ENCODE results near the gene ZNF891. TPM values are rescaled to one million over a fixed set of nuclear protein-coding genes. Genes with fewer than 3 reads are reported as not detected.
A peak's percentile ranks its signal among the peaks of the same experiment; 100 is the strongest.

ZNF891 gene
- total and polyA plus RNA-seq, 2 of the 13 experiments (the other 11 are each of a cell fraction or from before 2014, with no cell fraction given): 1.3 to 2.1 TPM

DNA sequence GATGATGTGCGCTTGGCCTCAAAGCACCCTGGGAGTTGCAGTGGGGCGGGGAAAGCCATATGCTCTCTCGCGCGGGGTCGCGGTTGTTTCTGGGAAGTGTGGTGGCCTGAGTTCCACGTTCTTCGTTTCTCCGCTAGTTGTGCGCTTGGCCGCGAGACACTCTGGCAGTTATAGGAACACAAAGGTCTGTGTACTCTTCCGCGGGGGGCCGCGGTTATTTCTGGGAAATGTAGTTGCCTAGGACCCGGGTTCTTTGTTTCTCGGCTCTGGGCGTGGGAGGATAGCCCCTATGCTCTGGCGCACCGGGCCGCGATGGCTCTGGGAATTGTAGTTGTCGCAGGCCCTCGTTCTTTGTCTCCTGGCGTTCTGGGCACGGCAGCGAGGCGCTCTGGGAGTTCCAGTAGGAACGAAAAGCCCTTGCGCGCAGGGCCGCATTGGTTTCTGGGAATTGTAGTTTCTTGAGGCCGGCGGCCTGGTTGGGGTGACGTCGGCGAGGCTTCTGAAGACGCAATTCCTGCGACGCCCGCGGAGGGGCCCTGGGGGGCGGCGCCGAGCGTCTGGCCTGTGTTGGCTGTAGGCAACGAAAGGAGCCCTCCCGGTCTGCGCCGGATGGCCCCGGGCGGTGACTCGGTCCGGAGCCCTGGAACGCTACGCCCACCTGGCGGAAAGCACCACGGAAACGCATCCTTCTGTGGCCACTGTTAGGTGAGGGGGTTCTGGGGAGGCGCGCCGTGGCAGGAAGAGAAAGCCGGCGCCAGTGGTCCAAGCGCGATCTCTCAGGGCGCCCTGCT lies 49.5 kb downstream of the ZNF891 start, which contains the start of gene ZNF140 (continued):
- TF ChIP-seq HNRNPK (IDR thresholded peaks at IDR 0.05; ENCODE audit: low read depth, low read length, poor library complexity, severe bottlenecking) (no peak), ZNF317 (CRISPR knock-in tag; IDR thresholded peaks at IDR 0.05) (no peak), MBNL3 (CRISPR knock-in tag; conservative IDR thresholded peaks at IDR 0.05) (no peak), ZNF713 (CRISPR knock-in tag; IDR thresholded peaks at IDR 0.05) (0 out of 2 replicates have a peak, but pooled peaks have one; percentile 52), KAT2B (IDR thresholded peaks at IDR 0.05; ENCODE audit: borderline replicate concordance, low read depth, low read length) (no peak), CHD2 (IDR thresholded peaks at IDR 0.05; ENCODE audit: low read depth, low read length) (peak; percentile 75; the same call in 1 of the 2 replicates), ZNF10 (CRISPR knock-in tag; IDR thresholded peaks at IDR 0.05; ENCODE audit: borderline replicate concordance, low read depth) (no peak), ATM (IDR thresholded peaks at IDR 0.05; ENCODE audit: borderline replicate concordance) (no peak), FIP1L1 (IDR thresholded peaks at IDR 0.05; ENCODE audit: borderline replicate concordance, insufficient read depth, low read depth, low read length) (no peak), KDM3A (CRISPR knock-in tag; IDR thresholded peaks at IDR 0.05; ENCODE audit: low read depth) (no peak; the same call in 1 of the 2 replicates), STAT5B (CRISPR knock-in tag; IDR thresholded peaks at IDR 0.05) (0 out of 2 replicates have a peak, but pooled peaks have one; percentile 32), TP53 (CRISPR knock-in tag; conservative IDR thresholded peaks at IDR 0.05) (no peak), ETV5 (CRISPR knock-in tag; IDR thresholded peaks at IDR 0.05; ENCODE audit: borderline replicate concordance) (peak; percentile 12; the same call in 1 of the 2 replicates), MAFG (CRISPR knock-in tag; IDR thresholded peaks at IDR 0.05) (no peak), HOXD1 (CRISPR knock-in tag; IDR thresholded peaks at IDR 0.05) (peak; percentile 70; the same call in 1 of the 2 replicates), ZNF414 (CRISPR knock-in tag; IDR thresholded peaks at IDR 0.05) (no peak; the same call in 1 of the 2 replicates), ZNF12 (CRISPR knock-in tag; IDR thresholded peaks at IDR 0.05) (no peak), ZNF510 (CRISPR knock-in tag; IDR thresholded peaks at IDR 0.05; ENCODE audit: low read depth) (no peak), HNF1B (CRISPR knock-in tag; IDR thresholded peaks at IDR 0.05) (0 out of 2 replicates have a peak, but pooled peaks have one; percentile 13)
- TF ChIP-seq, protein P1, sequence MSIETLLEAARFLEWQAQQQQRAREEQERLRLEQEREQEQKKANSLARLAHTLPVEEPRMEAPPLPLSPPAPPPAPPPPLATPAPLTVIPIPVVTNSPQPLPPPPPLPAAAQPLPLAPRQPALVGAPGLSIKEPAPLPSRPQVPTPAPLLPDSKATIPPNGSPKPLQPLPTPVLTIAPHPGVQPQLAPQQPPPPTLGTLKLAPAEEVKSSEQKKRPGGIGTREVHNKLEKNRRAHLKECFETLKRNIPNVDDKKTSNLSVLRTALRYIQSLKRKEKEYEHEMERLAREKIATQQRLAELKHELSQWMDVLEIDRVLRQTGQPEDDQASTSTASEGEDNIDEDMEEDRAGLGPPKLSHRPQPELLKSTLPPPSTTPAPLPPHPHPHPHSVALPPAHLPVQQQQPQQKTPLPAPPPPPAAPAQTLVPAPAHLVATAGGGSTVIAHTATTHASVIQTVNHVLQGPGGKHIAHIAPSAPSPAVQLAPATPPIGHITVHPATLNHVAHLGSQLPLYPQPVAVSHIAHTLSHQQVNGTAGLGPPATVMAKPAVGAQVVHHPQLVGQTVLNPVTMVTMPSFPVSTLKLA (IDR thresholded peaks at IDR 0.05): no peak; the same call in 1 of the 2 replicates
- TF ChIP-seq, protein P2, sequence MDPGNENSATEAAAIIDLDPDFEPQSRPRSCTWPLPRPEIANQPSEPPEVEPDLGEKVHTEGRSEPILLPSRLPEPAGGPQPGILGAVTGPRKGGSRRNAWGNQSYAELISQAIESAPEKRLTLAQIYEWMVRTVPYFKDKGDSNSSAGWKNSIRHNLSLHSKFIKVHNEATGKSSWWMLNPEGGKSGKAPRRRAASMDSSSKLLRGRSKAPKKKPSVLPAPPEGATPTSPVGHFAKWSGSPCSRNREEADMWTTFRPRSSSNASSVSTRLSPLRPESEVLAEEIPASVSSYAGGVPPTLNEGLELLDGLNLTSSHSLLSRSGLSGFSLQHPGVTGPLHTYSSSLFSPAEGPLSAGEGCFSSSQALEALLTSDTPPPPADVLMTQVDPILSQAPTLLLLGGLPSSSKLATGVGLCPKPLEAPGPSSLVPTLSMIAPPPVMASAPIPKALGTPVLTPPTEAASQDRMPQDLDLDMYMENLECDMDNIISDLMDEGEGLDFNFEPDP (CRISPR knock-in tag; conservative IDR thresholded peaks at IDR 0.05): 0 out of 2 replicates have a peak, but pooled peaks have one; percentile 81
- TF ChIP-seq, protein P3, sequence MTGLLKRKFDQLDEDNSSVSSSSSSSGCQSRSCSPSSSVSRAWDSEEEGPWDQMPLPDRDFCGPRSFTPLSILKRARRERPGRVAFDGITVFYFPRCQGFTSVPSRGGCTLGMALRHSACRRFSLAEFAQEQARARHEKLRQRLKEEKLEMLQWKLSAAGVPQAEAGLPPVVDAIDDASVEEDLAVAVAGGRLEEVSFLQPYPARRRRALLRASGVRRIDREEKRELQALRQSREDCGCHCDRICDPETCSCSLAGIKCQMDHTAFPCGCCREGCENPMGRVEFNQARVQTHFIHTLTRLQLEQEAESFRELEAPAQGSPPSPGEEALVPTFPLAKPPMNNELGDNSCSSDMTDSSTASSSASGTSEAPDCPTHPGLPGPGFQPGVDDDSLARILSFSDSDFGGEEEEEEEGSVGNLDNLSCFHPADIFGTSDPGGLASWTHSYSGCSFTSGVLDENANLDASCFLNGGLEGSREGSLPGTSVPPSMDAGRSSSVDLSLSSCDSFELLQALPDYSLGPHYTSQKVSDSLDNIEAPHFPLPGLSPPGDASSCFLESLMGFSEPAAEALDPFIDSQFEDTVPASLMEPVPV (CRISPR knock-in tag; IDR thresholded peaks at IDR 0.05): no peak; the same call in 1 of the 2 replicates

Data from HepG2 (cell line).